ENCODE data around the gene KLHL11.

KLHL11 gene

DNA sequence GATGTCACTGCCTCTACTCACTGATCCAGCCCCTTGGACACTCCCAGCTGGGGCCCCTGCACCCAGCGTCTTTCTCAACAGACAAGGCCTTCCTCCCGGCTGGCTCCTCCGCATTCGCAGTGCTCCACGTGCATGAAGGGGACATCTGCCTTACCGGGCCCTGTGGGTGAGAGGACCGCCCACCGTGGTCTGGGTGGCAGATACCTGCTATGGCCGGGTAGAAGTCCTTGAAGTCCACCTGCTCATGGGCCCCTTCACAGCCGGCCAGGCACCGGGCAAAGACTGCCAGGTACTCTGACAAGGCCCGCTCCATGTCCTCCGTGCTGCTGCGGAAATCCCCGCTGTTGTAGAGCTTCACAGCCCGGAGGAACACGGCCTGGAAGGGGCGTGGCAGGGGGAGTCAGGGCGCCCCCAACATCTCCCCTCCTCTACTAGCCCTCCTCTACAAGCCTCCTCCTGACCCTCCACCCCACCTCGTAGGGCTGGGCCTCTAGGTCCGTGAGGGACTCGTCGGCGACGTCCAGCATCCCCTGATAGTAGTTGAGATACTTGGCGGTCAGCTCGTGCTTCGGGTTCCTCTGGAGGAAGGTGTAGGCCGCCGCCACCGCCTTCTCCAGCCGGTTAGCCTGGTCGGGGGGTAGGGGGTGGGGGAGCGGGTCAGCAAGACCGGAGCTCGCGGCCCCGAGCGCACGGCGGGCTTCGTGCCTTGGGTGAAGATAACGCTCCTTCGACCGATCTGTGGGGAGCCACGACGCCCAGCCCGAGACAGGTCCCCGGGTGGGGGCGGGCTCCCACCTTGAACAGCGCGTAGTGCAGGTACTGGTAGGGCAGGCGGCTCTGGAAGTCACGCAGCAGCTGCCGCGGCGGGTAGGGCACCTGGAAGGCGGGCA is 54.3 kb downstream of the KLHL11 start:
- no peak for DNase-seq (ENCODE audit: low read depth, low spot score)

DNA sequence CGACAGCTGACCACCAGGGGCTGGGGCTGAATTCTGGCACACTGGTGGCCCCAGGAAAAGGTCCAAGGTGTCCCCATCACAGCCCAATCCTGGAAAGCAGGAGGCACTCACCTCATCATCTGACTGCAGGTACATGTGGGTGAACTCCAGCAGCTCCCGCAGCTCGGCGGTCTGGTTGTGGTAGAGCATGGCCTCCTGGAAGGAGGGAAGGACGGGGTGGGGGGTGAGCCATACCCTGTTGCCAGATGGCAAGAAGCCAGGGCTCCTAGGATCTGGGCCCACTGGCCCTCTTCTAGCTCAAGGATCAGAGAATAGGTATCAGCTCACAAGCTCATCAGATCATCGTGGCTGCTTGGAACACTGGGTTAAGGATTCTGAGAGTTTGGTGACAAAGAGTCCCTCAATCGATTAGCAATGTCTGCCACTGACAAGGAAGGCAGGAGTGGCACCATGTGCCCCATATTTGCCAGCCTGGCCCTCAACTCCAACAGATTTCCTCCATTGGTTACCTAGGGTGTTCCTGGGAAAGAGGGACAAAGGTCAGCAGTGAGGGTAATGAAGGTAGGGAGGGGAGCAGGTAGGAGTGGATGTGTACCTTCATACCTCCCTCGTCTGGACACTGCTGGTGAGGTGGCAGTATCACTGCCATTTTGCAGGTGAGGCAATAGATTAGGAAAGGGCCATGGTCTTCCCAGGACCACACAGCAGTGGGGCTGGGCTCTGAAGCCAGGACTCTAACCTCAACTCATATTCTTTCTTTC is 58.4 kb downstream of the KLHL11 start:
- DNase-seq (ENCODE audit: low read depth, low spot score) = no peak
